Measurements from ENCODE around the gene PDCD10. TPM values are rescaled to one million over a fixed set of nuclear protein-coding genes. Genes with fewer than 3 reads are reported as not detected.

The PDCD10 gene
- total RNA-seq, 3 donors from 2014 or later: 59.0 to 90.0 (median 79.7) TPM

- H3K4me3 ChIP-seq: no peak overlapping the region
- H3K9me3 ChIP-seq: no peaks in the 10 kb centered on the region
- no peak for TF ChIP-seq CTCF (IDR thresholded peaks at IDR 0.05)
- ATAC-seq: no peak
- no peaks in the 10 kb centered on the region for H3K4me1 ChIP-seq (ENCODE audit: low read depth)
- intact Hi-C loops (cut with DNase I, micrococcal nuclease): no loop called here
- H3K36me3 ChIP-seq (ENCODE audit: low read depth): no peaks in the 10 kb centered on the region
- DNase-seq: no peak
Measured at GRCh38 chr3:167773584-167773983, 38.9 kb upstream of the PDCD10 start.

GRCh38 chr3:167772992-167773391 lies 38.3 kb upstream of the PDCD10 start:
- Histone ChIP-seq H3K4me1 (ENCODE audit: low read depth) (no peaks in the 10 kb centered on the region), H3K9me3 (no peaks in the 10 kb centered on the region), H3K36me3 (ENCODE audit: low read depth) (no peaks in the 10 kb centered on the region), H3K4me3 (no peak overlapping the region)
- intact Hi-C loops (cut with DNase I, micrococcal nuclease): no loop called here
- ATAC-seq (no peak), DNase-seq (no peak)
- no peak for TF ChIP-seq CTCF (IDR thresholded peaks at IDR 0.05)

GRCh38 chr3:167762296-167762695 lies 27.6 kb upstream of the PDCD10 start:
- no peaks in the 10 kb centered on the region for H3K4me1 ChIP-seq (ENCODE audit: low read depth)
- DNase-seq (no peak), ATAC-seq (no peak)
- no peak overlapping the region for H3K4me3 ChIP-seq
- intact Hi-C loops (cut with DNase I, micrococcal nuclease): no loop called here
- no peaks in the 10 kb centered on the region for H3K9me3 ChIP-seq
- H3K36me3 ChIP-seq (ENCODE audit: low read depth): no peaks in the 10 kb centered on the region
- no peak for TF ChIP-seq CTCF (IDR thresholded peaks at IDR 0.05)

GRCh38 chr3:167761302-167761701 lies 26.6 kb upstream of the PDCD10 start:
- intact Hi-C loops (cut with DNase I, micrococcal nuclease): no loop called here
- DNase-seq (no peak), ATAC-seq (no peak)
- no peak overlapping the region for H3K4me3 ChIP-seq
- TF ChIP-seq CTCF (IDR thresholded peaks at IDR 0.05): no peak
- no peaks in the 10 kb centered on the region for H3K4me1 ChIP-seq (ENCODE audit: low read depth)
- no peaks in the 10 kb centered on the region for H3K9me3 ChIP-seq
- no peaks in the 10 kb centered on the region for H3K36me3 ChIP-seq (ENCODE audit: low read depth)

GRCh38 chr3:167754049-167754448 lies 19.4 kb upstream of the PDCD10 start:
- Histone ChIP-seq H3K4me3 (no peak overlapping the region), H3K36me3 (ENCODE audit: low read depth) (no peaks in the 10 kb centered on the region), H3K4me1 (ENCODE audit: low read depth) (no peaks in the 10 kb centered on the region), H3K9me3 (no peaks in the 10 kb centered on the region)
- DNase-seq (no peak), ATAC-seq (no peak)
- intact Hi-C loops (cut with DNase I, micrococcal nuclease): no loop called here
- TF ChIP-seq CTCF (IDR thresholded peaks at IDR 0.05): no peak

- intact Hi-C loops (cut with DNase I, micrococcal nuclease): no loop called here
- H3K9me3 ChIP-seq: no peaks in the 10 kb centered on the region
- no peak overlapping the region for H3K4me3 ChIP-seq
- no peaks in the 10 kb centered on the region for H3K4me1 ChIP-seq (ENCODE audit: low read depth)
- DNase-seq (no peak), ATAC-seq (peak; percentile 63)
- H3K36me3 ChIP-seq (ENCODE audit: low read depth): no peaks in the 10 kb centered on the region
- TF ChIP-seq CTCF (IDR thresholded peaks at IDR 0.05): no peak
Measured at GRCh38 chr3:167750272-167750971, 15.7 kb upstream of the PDCD10 start.

Measured in mucosa of descending colon (tissue), 3 donors.